Measurements from ENCODE around the gene ITGB4.
A peak's percentile ranks its signal among the peaks of the same experiment; 100 is the strongest.
"Not testable (repeated sequence)": the region's sequence is repeated elsewhere in the genome, so short reads cannot be mapped to it uniquely, and the experiment has no call there.

ITGB4 gene

DNA sequence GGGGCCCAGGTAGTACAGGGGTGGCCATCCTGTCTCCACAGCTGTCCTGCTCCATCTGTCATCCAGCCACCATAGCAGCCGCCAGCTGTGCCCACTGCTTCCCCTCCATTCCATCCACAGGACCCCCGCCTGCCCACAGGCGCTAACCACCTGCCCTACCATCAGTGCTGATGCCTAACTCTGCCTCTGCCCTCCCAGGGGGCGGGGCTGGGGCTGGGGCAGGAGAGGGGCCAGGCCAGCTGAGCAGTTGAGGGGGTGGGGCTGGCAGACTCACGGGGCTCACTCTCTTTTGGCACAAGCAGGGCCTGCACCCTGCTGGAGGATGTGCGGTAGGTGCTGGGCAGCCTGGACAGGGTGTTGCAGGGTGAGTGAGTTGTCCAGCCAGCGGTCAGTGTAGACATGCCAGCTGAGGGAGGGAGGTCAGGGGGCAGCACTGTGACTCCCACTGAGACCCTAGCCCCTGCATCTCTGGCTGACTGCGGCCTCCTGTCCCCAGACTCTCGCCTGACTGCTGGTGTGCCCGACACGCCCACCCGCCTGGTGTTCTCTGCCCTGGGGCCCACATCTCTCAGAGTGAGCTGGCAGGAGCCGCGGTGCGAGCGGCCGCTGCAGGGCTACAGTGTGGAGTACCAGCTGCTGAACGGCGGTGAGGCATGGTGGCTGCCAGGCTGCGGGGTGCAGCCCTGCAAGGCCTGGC is 34.1 kb downstream of the ITGB4 start:
- DNase-seq (ENCODE audit: low read depth): no peak
- TF ChIP-seq, protein P1, sequence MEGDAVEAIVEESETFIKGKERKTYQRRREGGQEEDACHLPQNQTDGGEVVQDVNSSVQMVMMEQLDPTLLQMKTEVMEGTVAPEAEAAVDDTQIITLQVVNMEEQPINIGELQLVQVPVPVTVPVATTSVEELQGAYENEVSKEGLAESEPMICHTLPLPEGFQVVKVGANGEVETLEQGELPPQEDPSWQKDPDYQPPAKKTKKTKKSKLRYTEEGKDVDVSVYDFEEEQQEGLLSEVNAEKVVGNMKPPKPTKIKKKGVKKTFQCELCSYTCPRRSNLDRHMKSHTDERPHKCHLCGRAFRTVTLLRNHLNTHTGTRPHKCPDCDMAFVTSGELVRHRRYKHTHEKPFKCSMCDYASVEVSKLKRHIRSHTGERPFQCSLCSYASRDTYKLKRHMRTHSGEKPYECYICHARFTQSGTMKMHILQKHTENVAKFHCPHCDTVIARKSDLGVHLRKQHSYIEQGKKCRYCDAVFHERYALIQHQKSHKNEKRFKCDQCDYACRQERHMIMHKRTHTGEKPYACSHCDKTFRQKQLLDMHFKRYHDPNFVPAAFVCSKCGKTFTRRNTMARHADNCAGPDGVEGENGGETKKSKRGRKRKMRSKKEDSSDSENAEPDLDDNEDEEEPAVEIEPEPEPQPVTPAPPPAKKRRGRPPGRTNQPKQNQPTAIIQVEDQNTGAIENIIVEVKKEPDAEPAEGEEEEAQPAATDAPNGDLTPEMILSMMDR (conservative IDR thresholded peaks at IDR 0.05; ENCODE audit: control insufficient read depth, insufficient read depth, low read depth, low read length): no peak
- no peak overlapping the region for H3K4me3 ChIP-seq (ENCODE audit: control insufficient read depth, low read depth, low read length)

DNA sequence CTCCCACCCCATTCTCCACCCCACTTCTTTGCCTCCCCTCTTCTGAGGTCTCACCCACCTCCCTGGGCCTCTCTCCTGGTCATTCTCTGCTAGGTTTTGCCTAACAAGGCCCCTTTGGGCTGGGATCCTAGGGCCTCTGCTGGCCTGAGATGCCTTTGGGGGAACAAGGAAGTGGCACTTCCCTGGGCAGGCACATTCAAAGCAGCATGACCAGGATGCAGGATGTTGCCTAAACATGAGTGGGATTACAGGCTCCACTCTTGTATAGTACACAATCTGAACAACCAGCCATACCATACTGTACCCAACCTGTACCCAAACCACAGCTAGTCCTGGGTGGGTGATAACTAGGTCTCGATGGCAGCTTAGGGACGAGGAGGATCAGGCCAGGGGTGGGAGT is 34.7 kb downstream of the ITGB4 start:
- TF ChIP-seq, protein P1 (conservative IDR thresholded peaks at IDR 0.05; ENCODE audit: control insufficient read depth, insufficient read depth, low read depth, low read length): no peak
- no peak for DNase-seq (ENCODE audit: low read depth)
- no peak overlapping the region for H3K4me3 ChIP-seq (ENCODE audit: control insufficient read depth, low read depth, low read length)

DNA sequence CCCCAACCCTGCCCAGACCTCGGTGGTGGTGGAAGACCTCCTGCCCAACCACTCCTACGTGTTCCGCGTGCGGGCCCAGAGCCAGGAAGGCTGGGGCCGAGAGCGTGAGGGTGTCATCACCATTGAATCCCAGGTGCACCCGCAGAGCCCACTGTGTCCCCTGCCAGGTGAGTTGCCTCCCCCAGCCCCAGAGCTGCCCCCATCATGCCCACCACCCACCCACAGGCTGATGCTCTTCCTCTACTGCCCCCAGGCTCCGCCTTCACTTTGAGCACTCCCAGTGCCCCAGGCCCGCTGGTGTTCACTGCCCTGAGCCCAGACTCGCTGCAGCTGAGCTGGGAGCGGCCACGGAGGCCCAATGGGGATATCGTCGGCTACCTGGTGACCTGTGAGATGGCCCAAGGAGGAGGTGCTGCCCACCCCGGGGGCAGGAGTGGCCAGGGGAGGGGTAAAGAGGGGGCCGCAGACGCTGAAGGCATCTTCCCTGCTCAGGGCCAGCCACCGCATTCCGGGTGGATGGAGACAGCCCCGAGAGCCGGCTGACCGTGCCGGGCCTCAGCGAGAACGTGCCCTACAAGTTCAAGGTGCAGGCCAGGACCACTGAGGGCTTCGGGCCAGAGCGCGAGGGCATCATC is 35.3 kb downstream of the ITGB4 start:
- no peak for DNase-seq (ENCODE audit: low read depth)
- H3K4me3 ChIP-seq (ENCODE audit: control insufficient read depth, low read depth, low read length): no peak overlapping the region
- TF ChIP-seq, protein P1 (conservative IDR thresholded peaks at IDR 0.05; ENCODE audit: control insufficient read depth, insufficient read depth, low read depth, low read length): no peak

DNA sequence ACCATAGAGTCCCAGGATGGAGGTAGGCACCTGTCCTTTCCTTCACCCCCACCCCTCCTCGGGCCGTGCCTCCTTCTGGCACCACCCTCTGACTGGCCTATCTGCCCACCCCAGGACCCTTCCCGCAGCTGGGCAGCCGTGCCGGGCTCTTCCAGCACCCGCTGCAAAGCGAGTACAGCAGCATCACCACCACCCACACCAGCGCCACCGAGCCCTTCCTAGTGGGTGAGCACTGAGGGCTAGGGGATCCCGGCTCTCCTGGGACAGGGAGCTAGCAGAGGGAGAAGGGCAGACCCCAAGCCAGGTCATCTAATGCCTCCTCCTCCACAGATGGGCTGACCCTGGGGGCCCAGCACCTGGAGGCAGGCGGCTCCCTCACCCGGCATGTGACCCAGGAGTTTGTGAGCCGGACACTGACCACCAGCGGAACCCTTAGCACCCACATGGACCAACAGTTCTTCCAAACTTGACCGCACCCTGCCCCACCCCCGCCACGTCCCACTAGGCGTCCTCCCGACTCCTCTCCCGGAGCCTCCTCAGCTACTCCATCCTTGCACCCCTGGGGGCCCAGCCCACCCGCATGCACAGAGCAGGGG is 35.9 kb downstream of the ITGB4 start:
- no peak for DNase-seq (ENCODE audit: low read depth)
- H3K4me3 ChIP-seq (ENCODE audit: control insufficient read depth, low read depth, low read length): no peak overlapping the region
- TF ChIP-seq, protein P1 (conservative IDR thresholded peaks at IDR 0.05; ENCODE audit: control insufficient read depth, insufficient read depth, low read depth, low read length): no peak

DNA sequence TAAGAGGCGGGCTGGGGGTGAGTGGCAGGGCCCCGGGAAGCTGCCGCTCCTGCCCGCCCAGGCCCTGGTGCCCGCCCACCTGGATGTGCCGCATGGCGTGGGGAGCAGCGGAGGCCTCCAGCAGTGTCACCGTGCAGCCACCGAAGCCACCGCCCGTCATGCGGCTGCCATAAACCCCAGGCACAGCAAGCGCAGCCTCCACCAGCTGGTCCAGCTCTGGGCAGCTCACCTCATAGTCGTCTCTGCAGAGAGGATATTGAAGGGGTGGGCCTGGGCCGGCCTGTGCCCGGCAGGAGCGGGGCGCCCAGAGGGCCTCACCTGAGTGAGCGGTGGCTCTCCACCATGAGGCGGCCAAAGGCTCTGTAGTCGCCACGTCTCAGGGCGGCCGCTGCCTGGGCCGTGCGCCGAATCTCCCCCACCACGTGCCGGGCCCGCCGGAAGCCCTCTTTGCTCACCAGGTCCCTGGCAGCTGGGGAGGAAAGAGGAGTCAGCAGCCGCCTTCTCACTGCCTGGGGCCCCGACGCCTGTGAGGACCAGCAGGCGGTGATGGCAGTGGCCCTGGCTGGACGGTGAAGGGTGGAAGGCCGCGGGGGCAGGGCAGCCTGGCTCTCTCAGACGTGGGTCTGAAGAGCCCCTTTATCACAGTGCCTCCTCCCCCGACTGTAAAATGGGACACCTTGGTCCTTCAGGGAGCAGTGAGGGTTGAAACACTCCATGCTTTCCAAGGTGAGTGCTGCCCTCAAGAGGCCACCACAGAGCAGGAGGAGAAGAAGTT is 37.1 kb downstream of the ITGB4 start:
- DNase-seq (ENCODE audit: low read depth): no peak
- H3K4me3 ChIP-seq (ENCODE audit: control insufficient read depth, low read depth, low read length): no peak overlapping the region
- TF ChIP-seq, protein P1 (conservative IDR thresholded peaks at IDR 0.05; ENCODE audit: control insufficient read depth, insufficient read depth, low read depth, low read length): peak; percentile 28

DNA sequence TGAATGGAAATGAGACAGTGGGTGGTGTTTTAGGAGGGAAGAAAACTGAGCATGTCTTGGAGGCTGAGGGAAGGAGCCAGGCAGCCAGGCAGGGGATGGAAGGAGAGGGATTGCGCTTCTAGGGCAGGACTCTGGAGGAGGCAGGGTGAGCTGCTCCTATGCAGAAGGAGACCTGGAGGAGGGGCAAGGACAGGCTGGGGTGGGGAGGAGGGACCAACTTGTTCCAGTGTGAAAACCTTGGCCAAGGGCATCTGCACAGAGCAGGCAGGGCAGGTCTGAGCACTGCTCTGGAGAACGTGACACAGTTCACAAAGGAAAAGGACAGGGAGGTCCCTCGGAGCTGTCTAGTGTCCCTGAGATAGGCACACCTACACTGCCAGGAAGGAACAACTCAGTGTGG is 38.2 kb downstream of the ITGB4 start:
- TF ChIP-seq, protein P1 (conservative IDR thresholded peaks at IDR 0.05; ENCODE audit: control insufficient read depth, insufficient read depth, low read depth, low read length): no peak
- DNase-seq (ENCODE audit: low read depth): no peak
- no peak overlapping the region for H3K4me3 ChIP-seq (ENCODE audit: control insufficient read depth, low read depth, low read length)

DNA sequence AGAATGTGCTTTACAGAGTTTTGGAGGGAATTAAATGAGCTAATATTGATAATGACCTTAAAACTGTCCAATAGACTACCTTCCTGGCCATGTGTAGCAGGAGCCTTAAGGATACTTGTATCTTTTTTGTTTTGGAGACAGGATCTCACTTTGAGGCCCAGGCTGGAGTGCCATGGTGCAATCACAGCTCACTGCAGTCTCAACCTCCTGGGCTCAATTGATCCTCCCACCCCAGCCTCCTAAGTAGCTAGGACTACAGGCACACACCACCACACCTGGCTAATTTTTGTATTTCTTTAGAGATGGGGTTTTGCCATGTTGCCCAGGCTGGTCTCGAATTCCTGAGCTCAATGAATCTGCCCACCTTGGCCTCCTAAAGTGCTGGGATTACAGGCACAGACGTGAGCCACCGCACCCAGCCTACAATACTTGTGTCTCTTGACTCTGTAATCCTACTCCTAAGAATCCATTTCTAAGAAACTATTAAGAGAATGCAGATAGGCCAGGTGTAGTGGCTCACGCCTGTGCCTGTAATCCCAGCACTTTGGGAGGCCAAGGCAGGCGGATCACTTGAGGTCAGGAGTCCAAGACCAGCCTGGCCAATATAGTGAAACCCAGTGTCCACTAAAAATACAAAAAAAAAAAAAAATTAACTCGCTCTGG is 38.9 kb downstream of the ITGB4 start:
- H3K4me3 ChIP-seq (ENCODE audit: control insufficient read depth, low read depth, low read length); DNase-seq (ENCODE audit: low read depth): not testable (repeated sequence)

Measured in fibroblast of mammary gland (primary cell).